LNCaP clone FGC (cell line): ENCODE results near the gene RTL10.

Source experiments
- DNase-seq: peaks from one replicate; pipeline ENCODE4 v3.0.0-alpha.2; 2011; ENCODE audit warnings: low read depth
- H3K4me3 ChIP-seq: 2 replicates; pipeline ENCODE4 v1.5.1; 2011; ENCODE audit warnings: mild to moderate bottlenecking, low read depth, low read length, control low read depth
- TF ChIP-seq, protein P1 (sequence below): IDR thresholded peaks from 2 replicates; pipeline ENCODE4 v1.5.1; 2012; ENCODE audit warnings: mild to moderate bottlenecking; ENCODE audit not compliant: control insufficient read depth, insufficient read depth; ENCODE audit errors: extremely low read depth

RTL10 gene

DNA sequence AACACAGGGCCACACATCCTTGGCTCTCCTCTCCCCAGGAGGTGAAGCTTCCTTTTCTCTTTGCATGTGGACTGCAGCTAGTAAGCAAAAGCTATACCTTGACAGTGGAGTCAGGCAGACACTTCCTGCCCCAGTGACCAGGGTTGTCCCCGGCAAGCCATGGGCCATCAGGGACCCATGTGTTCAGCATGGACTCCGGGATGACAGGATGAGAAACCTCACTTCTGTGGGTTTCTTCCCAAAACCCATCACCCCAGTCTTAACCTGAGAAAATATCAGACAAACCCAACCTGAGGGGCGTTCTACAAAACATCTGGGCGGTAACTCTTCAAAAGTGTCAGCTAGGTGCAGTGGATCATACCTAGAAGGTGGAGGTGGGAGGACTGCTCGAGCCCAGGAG, 40.2 kb downstream of the RTL10 start:
- no peak overlapping the region for H3K4me3 ChIP-seq
- TF ChIP-seq, protein P1, sequence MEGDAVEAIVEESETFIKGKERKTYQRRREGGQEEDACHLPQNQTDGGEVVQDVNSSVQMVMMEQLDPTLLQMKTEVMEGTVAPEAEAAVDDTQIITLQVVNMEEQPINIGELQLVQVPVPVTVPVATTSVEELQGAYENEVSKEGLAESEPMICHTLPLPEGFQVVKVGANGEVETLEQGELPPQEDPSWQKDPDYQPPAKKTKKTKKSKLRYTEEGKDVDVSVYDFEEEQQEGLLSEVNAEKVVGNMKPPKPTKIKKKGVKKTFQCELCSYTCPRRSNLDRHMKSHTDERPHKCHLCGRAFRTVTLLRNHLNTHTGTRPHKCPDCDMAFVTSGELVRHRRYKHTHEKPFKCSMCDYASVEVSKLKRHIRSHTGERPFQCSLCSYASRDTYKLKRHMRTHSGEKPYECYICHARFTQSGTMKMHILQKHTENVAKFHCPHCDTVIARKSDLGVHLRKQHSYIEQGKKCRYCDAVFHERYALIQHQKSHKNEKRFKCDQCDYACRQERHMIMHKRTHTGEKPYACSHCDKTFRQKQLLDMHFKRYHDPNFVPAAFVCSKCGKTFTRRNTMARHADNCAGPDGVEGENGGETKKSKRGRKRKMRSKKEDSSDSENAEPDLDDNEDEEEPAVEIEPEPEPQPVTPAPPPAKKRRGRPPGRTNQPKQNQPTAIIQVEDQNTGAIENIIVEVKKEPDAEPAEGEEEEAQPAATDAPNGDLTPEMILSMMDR = no peak
- no peak for DNase-seq

DNA sequence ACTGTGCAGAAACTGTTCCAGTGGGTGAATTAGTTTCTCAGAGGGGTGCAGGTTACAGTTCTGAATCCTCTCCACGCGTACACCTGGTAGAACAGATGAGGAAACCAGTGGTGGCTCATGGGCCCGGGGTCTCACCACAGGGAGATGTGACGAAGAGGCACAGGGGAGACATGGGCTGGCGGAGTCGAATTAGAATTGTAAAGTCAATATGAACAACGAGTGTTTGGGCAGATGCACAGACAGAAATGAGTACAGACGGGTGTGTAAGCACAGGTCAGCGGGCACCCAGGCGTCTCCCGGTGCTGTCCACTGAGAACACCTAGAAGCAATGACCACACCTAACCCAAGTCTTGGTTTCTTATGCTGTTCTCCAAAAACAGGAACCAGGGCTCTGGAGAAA, 41.8 kb downstream of the RTL10 start:
- no peak overlapping the region for H3K4me3 ChIP-seq
- no peak for DNase-seq
- TF ChIP-seq, protein P1 = no peak

DNA sequence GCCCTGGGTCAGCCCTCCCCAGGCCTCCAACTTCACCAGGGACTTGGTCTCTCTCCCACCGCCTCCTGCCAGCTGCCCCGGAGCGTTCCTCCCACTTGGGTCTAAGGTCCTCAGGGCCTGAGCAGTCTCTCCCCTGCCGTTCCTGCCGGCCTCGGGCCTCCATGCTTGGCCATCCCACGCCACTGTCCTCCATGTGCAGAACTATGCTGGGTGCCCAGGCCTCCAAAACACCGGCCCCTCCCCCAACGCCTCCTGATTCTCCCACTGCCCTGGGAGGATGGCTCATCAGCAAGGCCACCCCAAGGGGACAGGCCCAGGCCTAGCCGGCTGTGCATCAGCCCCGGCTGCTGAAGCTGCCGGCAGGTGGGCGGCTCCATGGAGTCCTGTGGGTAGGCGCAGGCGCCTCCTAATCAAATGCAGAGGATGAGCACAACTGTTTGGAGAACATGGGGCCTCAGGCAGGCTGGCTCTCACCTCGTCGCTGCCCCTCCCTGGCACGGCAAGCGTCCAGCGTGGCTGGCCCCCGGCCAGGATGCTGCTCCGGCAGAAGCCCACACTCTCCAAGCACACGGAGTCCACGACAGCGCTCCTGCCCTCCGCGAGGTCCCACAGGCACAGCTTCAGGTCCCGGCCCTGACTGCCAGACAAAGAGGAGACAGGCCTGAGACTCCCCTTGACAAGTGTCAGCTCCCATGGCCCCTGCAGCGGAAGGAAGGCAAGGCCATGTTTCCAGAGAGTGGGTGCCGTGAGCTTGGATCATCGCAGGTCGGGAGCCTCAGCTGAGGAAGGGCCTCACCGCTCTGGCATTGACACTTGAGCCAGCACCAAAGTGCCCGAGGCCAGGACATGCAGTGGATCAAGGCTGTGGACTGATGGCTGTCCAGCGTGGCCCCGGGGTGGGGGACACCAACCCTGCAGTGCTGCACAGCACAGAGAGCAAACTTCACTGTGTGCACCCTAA, 42.6 kb downstream of the RTL10 start:
- H3K4me3 ChIP-seq = no peak overlapping the region
- no peak for DNase-seq
- TF ChIP-seq, protein P1 = no peak

DNA sequence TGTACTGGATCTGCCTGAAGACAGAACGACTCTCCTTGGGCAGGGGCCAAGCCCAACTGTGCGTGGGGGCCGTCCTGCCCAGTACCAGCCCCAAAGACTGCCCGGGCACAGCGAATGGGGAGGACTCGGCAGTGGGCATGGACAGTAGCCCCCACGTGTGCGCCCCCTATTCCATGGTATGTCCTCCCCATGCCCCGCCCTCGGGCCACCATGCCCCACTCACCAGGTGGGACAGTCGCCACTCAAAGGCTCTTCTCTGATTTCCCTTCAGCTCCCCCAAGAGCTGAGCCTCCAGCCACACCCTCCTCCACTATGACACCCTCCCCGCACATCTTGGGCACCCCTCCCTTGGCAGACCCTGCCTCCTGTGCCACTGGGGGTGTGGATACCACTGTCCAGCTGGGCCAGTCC, 43.5 kb downstream of the RTL10 start:
- DNase-seq = no peak
- H3K4me3 ChIP-seq = no peak overlapping the region

DNA sequence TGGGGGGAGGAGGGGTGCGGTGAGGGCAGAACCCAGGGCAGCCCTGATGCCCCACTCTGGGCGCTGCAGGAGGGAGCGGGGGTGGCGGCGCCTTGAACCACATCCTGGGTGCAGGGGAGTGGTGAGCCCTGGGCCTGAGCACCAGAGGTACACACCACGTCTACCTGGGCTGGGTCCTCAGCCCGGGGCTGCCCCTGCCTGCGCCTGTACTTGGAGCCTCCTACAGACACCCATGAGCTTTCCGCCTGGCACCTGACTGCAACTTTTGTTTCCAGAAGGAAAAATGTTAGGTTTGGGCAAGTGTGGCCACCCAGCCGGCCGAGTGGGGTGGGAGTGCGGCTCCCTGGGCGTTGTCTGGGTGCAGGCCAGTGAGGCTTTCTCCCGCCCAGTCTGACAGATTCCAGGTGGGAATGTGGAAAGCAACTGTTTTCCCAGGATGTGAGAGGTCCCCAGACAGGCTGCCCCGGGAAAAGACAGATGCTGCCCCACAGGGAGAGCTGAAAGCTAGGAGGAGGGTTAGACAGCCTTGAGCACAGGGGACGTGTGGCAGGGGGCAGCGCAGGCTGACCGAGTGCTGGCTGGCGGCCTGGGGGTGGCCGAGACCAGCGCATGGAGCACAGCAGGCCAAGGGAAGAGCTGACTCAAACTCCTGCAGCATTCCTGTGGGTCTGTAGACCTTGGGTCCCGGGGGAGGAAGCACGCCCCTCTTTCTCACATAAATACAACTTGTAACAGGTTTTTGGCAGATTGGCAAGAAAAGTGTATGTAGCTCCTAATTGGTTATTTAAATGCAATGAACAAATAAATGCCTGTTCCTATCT, 44.1 kb downstream of the RTL10 start:
- H3K4me3 ChIP-seq = no peak overlapping the region
- DNase-seq = no peak
- TF ChIP-seq, protein P1 = no peak

More for the DNA sequence above, 43.5 kb downstream of the RTL10 start:
- TF ChIP-seq, protein P1 = no peak

DNA sequence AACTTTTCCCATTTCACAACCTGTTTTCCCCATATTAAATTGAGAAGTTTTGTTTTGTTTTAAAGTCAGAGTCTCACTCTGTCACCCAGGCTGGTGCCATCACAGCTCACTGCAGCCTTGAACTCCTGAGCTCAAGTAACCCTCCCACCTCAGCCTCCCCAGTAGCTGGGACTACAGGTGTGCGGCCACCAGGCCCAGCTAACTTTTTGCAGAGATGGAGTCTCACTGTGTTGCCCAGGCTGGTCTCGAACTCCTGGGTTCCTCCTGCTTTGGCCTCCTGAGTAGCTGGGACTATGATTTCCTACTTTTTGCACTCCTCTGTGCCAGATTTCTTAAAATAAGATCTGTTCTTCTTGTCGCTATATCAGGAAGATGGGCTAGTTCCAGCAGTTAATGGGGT, 44.9 kb downstream of the RTL10 start:
- H3K4me3 ChIP-seq = no peak overlapping the region
- DNase-seq = no peak
- TF ChIP-seq, protein P1 = no peak
